ENCODE data around the gene CPTP. TPM values are rescaled to one million over a fixed set of nuclear protein-coding genes. Genes with fewer than 3 reads are reported as not detected.
"Not testable (repeated sequence)": the region's sequence is repeated elsewhere in the genome, so short reads cannot be mapped to it uniquely, and the experiment has no call there.

CPTP gene
- total RNA-seq, 1 donor from 2014 or later, result 17.5 TPM

DNA sequence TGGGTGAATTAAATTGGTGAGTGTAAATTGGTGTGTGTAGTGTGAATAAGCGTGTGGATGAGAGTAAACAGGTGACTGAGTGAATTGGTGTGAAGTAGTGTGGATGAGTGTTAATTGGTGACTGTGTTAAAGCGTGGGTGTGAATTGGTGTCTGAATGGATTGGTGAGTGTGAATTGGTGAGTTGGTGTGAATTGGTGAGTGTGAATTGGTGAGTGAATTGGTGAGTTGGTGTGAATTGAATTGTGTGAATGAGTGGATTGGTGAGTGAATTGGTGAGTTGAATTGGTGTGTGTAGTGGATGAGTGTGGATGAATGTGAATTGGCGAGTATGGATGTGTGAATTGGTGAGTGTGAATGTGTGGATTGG, 42.1 kb downstream of the CPTP start:
- no peak for DNase-seq (ENCODE audit: low spot score, unreplicated experiment)
- no peaks in the 10 kb centered on the region for H3K36me3 Mint-ChIP-seq (ENCODE audit: insufficient read depth)
- H3K9me3 Mint-ChIP-seq (ENCODE audit: low read depth), result no peaks in the 10 kb centered on the region
- H3K4me3 Mint-ChIP-seq (ENCODE audit: low read depth), result no peak overlapping the region
- H3K4me1 Mint-ChIP-seq (ENCODE audit: low read depth), result peaks cover 2% of the 10 kb centered on the region
- H3K27me3 Mint-ChIP-seq, result peaks cover 4% of the 10 kb centered on the region
- TF ChIP-seq, protein P1, sequence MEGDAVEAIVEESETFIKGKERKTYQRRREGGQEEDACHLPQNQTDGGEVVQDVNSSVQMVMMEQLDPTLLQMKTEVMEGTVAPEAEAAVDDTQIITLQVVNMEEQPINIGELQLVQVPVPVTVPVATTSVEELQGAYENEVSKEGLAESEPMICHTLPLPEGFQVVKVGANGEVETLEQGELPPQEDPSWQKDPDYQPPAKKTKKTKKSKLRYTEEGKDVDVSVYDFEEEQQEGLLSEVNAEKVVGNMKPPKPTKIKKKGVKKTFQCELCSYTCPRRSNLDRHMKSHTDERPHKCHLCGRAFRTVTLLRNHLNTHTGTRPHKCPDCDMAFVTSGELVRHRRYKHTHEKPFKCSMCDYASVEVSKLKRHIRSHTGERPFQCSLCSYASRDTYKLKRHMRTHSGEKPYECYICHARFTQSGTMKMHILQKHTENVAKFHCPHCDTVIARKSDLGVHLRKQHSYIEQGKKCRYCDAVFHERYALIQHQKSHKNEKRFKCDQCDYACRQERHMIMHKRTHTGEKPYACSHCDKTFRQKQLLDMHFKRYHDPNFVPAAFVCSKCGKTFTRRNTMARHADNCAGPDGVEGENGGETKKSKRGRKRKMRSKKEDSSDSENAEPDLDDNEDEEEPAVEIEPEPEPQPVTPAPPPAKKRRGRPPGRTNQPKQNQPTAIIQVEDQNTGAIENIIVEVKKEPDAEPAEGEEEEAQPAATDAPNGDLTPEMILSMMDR (IDR thresholded peaks at IDR 0.05; ENCODE audit: unreplicated experiment), result no peak
- H3K27ac Mint-ChIP-seq, result no peak overlapping the region

DNA sequence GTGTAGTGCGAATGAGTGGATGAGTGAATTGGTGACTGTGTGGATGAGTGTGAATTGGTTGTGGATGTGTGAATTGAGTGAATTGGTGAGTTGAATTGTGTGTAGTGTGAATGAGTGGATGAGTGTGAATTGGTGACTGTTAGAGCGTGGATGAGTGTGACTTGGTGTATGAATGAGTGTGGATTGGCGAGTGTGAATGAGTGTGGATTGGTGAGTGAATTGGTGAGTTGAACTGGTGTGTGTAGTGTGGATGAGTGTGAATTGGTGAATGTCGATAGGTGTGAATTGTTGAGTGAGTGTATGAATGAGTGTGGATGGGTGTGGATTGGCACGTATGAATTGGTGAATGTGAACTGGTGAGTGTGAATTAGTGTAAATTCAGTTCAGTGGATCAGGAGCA, 42.7 kb downstream of the CPTP start:
- no peak overlapping the region for H3K4me3 Mint-ChIP-seq (ENCODE audit: low read depth)
- TF ChIP-seq, protein P1 (IDR thresholded peaks at IDR 0.05; ENCODE audit: unreplicated experiment), result no peak
- H3K36me3 Mint-ChIP-seq (ENCODE audit: insufficient read depth), result peaks cover 1% of the 10 kb centered on the region
- H3K9me3 Mint-ChIP-seq (ENCODE audit: low read depth), result no peaks in the 10 kb centered on the region
- DNase-seq (ENCODE audit: low spot score, unreplicated experiment), result no peak
- no peak overlapping the region for H3K27ac Mint-ChIP-seq
- H3K27me3 Mint-ChIP-seq, result no peaks in the 10 kb centered on the region
- H3K4me1 Mint-ChIP-seq (ENCODE audit: low read depth), result no peaks in the 10 kb centered on the region

DNA sequence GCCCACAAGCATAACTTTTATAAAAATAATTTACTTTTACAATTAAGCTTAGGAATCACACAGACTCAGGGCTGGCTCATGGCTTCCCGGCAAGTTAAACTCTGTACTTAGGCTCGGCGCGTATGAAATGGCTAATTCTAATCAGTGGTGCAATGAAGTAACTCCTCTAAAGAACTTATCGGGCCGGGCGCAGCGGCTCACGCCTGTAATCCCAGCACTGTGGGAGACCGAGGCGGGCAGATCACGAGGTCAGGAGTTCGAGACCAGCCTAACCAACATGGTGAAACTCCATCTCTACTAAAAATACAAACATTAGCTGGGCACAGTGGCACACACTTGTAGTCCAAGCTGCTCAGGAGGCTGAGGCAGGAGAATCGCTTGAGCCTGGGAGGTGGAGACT, 45.5 kb downstream of the CPTP start:
- H3K27ac Mint-ChIP-seq; DNase-seq (ENCODE audit: low spot score, unreplicated experiment); H3K4me1 Mint-ChIP-seq (ENCODE audit: low read depth); H3K36me3 Mint-ChIP-seq (ENCODE audit: insufficient read depth); H3K27me3 Mint-ChIP-seq; H3K9me3 Mint-ChIP-seq (ENCODE audit: low read depth): not testable (repeated sequence)
- peak overlapping the region; percentile 14 for H3K4me3 Mint-ChIP-seq (ENCODE audit: low read depth)

DNA sequence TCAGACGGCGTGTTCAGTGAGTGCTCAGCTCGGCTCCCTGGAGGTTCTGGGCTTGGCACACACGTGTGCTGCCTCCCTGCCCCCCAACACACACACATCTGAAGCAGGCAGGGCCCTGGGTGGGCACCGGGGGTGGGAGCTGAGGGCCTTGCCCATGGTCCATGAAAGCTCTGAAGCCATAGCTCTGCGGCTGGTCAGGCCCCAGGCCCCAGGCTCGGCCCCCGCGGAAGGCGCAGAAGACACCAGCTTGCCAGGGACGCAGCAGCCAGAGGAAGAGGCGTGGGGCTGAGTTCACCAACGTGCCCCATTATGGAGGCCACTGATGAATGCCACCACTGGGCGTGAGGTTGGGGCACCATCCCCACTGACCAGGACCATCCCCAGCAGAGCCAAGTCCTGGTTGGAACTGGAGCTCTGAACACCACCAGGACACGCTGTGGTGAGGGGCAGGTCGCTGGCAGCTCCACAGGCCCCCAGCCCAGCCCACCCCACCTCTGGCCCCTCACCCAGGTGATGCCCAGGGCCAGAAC, 46.2 kb downstream of the CPTP start:
- H3K27me3 Mint-ChIP-seq, result no peaks in the 10 kb centered on the region

DNA sequence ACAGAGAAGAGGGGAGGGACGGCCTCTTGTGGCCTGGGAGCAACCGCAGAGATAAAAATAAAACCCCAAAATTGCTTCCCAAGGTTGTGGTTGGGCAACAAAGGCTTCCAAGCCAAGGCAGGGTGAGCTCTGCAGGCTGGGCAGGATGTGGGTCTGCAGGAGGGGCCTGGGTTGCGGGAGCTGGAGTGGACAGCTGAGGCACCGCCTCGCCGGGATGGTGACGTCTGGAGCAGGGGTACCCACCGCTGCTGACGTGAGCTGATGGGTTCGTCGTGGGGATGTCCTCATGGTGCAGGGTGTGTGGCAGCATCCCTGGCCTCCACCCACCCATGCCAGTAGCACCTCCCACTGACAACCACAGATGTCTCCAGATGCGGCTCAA, 46.8 kb downstream of the CPTP start:
- no peak overlapping the region for H3K27ac Mint-ChIP-seq
- no peak for DNase-seq (ENCODE audit: low spot score, unreplicated experiment)
- no peaks in the 10 kb centered on the region for H3K9me3 Mint-ChIP-seq (ENCODE audit: low read depth)
- peaks cover 3% of the 10 kb centered on the region for H3K4me1 Mint-ChIP-seq (ENCODE audit: low read depth)
- H3K36me3 Mint-ChIP-seq (ENCODE audit: insufficient read depth), result peaks cover 3% of the 10 kb centered on the region
- H3K27me3 Mint-ChIP-seq, result no peaks in the 10 kb centered on the region
- TF ChIP-seq, protein P1 (IDR thresholded peaks at IDR 0.05; ENCODE audit: unreplicated experiment), result no peak
- no peak overlapping the region for H3K4me3 Mint-ChIP-seq (ENCODE audit: low read depth)

More for the DNA sequence above, 46.2 kb downstream of the CPTP start:
- H3K36me3 Mint-ChIP-seq (ENCODE audit: insufficient read depth), result peaks cover 3% of the 10 kb centered on the region
- no peak overlapping the region for H3K4me3 Mint-ChIP-seq (ENCODE audit: low read depth)
- H3K9me3 Mint-ChIP-seq (ENCODE audit: low read depth), result no peaks in the 10 kb centered on the region
- H3K4me1 Mint-ChIP-seq (ENCODE audit: low read depth), result peaks cover 3% of the 10 kb centered on the region
- H3K27ac Mint-ChIP-seq, result no peak overlapping the region
- TF ChIP-seq, protein P1 (IDR thresholded peaks at IDR 0.05; ENCODE audit: unreplicated experiment), result no peak
- no peak for DNase-seq (ENCODE audit: low spot score, unreplicated experiment)

All from progenitor cell of endocrine pancreas (in vitro differentiated cells).